Fibroblast of pulmonary artery (primary cell): ENCODE data around the gene SLC25A45.
A peak's percentile ranks its signal among the peaks of the same experiment; 100 is the strongest.

ENCODE experiments used
- DNase-seq: peaks from one replicate; pipeline ENCODE4 v3.0.0-alpha.2; 2010; ENCODE audit warnings: low read depth
- H3K4me3 ChIP-seq: replicated peaks from 2 replicates; pipeline ENCODE4 v1.5.1; 2011; ENCODE audit warnings: low read depth, mild to moderate bottlenecking, control low read depth, low read length, moderate library complexity
- CTCF ChIP-seq: IDR thresholded peaks from 2 replicates; pipeline ENCODE4 v1.5.1; 2011; ENCODE audit warnings: mild to moderate bottlenecking, control low read depth, low read length, inconsistent platforms; ENCODE audit errors: missing control alignments

SLC25A45 gene

GRCh38 chr11:65427691-65428577 lies 45.5 kb upstream of the SLC25A45 start:
- TF ChIP-seq CTCF, result no peak
- peak overlapping the region; percentile 96 for H3K4me3 ChIP-seq

DNA sequence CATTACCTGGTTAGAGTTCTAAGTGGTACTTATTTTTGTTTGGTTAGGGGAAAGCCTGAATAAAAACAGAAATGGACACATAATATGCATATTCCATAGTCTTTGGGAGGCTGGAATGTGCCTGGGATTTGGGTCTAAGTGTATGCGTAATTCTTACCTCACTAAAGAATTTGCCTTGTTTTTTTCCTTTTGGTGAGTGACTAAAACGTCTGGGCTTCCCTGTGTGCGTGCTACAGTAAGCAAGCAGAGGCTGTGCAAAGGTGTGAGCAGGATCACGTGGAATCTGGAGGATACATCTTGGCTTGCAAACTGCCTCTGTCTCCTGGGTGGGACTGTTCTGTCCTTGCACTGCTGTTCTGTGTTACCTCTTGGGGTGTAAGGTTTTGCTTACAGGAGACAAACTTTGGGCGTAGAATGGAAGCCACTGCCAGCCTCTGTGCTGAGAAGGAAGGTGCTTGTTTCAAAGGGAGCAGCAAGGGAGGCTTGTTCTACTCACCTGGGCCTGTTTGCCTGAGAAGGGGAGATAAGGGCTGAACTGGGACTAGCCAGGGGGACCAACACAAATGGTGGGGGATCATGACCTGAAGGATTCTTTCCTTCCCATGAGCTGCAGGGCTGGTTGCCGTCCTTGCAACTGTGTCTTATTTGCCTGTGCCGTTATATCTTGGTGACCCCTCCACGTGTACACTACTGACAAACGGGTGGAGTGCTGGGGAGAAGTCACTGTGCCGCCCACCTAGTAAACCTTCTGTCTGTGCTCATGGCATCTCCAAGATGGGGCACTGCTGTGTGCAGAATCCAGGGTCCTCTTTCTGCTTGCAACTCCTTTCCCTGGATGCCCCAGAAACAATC lies 44.6 kb upstream of the SLC25A45 start:
- TF ChIP-seq CTCF, result no peak
- H3K4me3 ChIP-seq, result peak overlapping the region; percentile 96
- peak; percentile 87 for DNase-seq

More at GRCh38 chr11:65427691-65428577, 45.5 kb upstream of the SLC25A45 start:
- DNase-seq, result peak; percentile 85

DNA sequence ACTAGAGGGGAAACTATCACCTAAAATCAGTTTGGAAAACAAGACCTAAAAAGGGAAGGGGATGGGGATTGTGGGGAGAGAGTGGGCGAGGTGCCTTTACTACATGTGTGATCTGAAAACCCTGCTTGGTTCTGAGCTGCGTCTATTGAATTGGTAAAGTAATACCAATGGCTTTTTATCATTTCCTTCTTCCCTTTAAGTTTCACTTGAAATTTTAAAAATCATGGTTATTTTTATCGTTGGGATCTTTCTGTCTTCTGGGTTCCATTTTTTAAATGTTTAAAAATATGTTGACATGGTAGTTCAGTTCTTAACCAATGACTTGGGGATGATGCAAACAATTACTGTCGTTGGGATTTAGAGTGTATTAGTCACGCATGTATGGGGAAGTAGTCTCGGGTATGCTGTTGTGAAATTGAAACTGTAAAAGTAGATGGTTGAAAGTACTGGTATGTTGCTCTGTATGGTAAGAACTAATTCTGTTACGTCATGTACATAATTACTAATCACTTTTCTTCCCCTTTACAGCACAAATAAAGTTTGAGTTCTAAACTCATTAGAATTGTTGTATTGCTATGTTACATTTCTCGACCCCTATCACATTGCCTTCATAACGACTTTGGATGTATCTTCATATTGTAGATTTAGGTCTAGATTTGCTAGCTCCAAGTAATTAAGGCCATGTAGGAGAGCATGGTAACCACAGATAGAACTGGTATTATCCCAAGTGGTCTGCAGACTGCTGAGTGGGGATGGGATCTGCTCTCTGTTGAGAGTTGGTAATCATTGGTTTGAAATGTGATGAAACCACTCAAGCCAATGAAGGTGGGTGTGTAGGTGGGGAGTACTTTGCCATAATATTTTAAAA lies 43.8 kb upstream of the SLC25A45 start:
- TF ChIP-seq CTCF, result no peak
- peak; percentile 85 for DNase-seq
- peak overlapping the region; percentile 96 for H3K4me3 ChIP-seq

- peak; percentile 84 for DNase-seq
- no peak for TF ChIP-seq CTCF
- H3K4me3 ChIP-seq, result peak overlapping the region; percentile 96
Measured at GRCh38 chr11:65425105-65425970, 42.9 kb upstream of the SLC25A45 start.

GRCh38 chr11:65424205-65425104 lies 42.0 kb upstream of the SLC25A45 start:
- TF ChIP-seq CTCF, result no peak
- peak; percentile 79 for DNase-seq
- H3K4me3 ChIP-seq, result peak overlapping the region; percentile 96
